H1 (cell line): ENCODE measurements around the gene FOXL1. TPM values are rescaled to one million over a fixed set of nuclear protein-coding genes. Genes with fewer than 3 reads are reported as not detected.

Experiments
- CTCF ChIA-PET: fragments of 300-600 bp; sonication (Branson Sonifier 250); formaldehyde crosslinking; loops from one replicate; lab custom pipeline; 2021; ENCODE audit not compliant: partially characterized antibody; lab: Charles Lee
- POLR2A ChIA-PET: fragments of 300-600 bp; sonication (Branson Sonifier 250); formaldehyde crosslinking; loops from one replicate; lab custom pipeline; 2021; ENCODE audit warnings: inconsistent platforms; ENCODE audit not compliant: partially characterized antibody; lab: Charles Lee
- DNase-seq, 2 experiments: peaks; one replicate each; pipeline versions ENCODE4 v3.0.0 to v3.0.0-alpha.2; 2010 to 2022; ENCODE audit warnings: low spot score in 2 of 2, low read depth in 1 of 2, mixed read lengths in 1 of 2
- FAIRE-seq: peaks from 2 replicates; lab custom pipeline; 2011; peaks lifted over from hg19 to GRCh38; lab: Jason Lieb, UNC
- H2AFZ ChIP-seq: 2 replicates; pipeline ENCODE4 v1.8.1; 2012; ENCODE audit warnings: low read length, inconsistent platforms
- H2AK5ac ChIP-seq: 2 replicates; pipeline ENCODE4 v1.6.1; 2013; ENCODE audit warnings: low read depth, low read length
- H2BK120ac ChIP-seq: replicated peaks from 2 replicates; pipeline ENCODE3; 2013; ENCODE audit warnings: low read depth, low read length, inconsistent platforms
- H2BK12ac ChIP-seq: 2 replicates; pipeline ENCODE4 v1.6.1; 2013; ENCODE audit warnings: low read depth, low read length
- H2BK15ac ChIP-seq: 2 replicates; pipeline ENCODE4 v1.6.1; 2013; ENCODE audit warnings: low read length
- H2BK20ac ChIP-seq: 2 replicates; pipeline ENCODE4 v1.6.1; 2013; ENCODE audit warnings: low read length
- H2BK5ac ChIP-seq: 2 replicates; pipeline ENCODE4 v1.6.1; 2013; ENCODE audit warnings: low read depth, low read length
- H3K14ac ChIP-seq: 2 replicates; pipeline ENCODE4 v1.6.1; 2013; ENCODE audit warnings: inconsistent platforms; ENCODE audit not compliant: insufficient read length
- H3K18ac ChIP-seq: 2 replicates; pipeline ENCODE4 v1.6.1; 2013; ENCODE audit warnings: low read length; ENCODE audit errors: extremely low read depth
- H3K23ac ChIP-seq: 2 replicates; pipeline ENCODE4 v1.6.1; 2013; ENCODE audit warnings: inconsistent platforms; ENCODE audit not compliant: insufficient read length
- H3K23me2 ChIP-seq: 2 replicates; pipeline ENCODE4 v1.6.1; 2013; ENCODE audit warnings: low read depth, low read length
- H3K27ac ChIP-seq: 2 replicates; pipeline ENCODE4 v1.6.1; 2011; ENCODE audit warnings: low read depth, low read length, inconsistent platforms
- H3K27me3 ChIP-seq, 4 experiments: replicated peaks in 1 of 4; 1 replicate in 1 of 4; 2 replicates in 3 of 4; pipeline versions ENCODE4 v1.6.1 to v1.8.1; 2011 to 2013; ENCODE audit warnings: low read length in 3 of 4, mild to moderate bottlenecking in 3 of 4, inconsistent platforms in 2 of 4, mixed read lengths in 2 of 4, moderate library complexity in 1 of 4; ENCODE audit not compliant: control insufficient read depth in 3 of 4, insufficient read depth in 3 of 4; ENCODE audit errors: extremely low read depth in 1 of 4
- H3K36me3 ChIP-seq, 4 experiments: 2 replicates each; pipeline versions ENCODE4 v1.6.1 to v1.8.1; 2011 to 2013; ENCODE audit warnings: mild to moderate bottlenecking in 4 of 4, low read length in 3 of 4, moderate library complexity in 2 of 4, control low read depth in 1 of 4, inconsistent platforms in 1 of 4; ENCODE audit not compliant: insufficient read depth in 4 of 4, control insufficient read depth in 2 of 4
- H3K4ac ChIP-seq: replicated peaks from 2 replicates; pipeline ENCODE3; 2013; ENCODE audit warnings: low read length, low read depth, mixed read lengths, inconsistent platforms; ENCODE audit not compliant: insufficient read length
- H3K4me1 ChIP-seq, 4 experiments: replicated peaks in 1 of 4; 1 replicate in 1 of 4; 2 replicates in 3 of 4; pipeline versions ENCODE4 v1.6.1 to v1.8.1; 2011 to 2013; ENCODE audit warnings: low read length in 3 of 4, inconsistent platforms in 2 of 4, mixed read lengths in 1 of 4; ENCODE audit not compliant: insufficient read depth in 4 of 4, control insufficient read depth in 3 of 4
- H3K4me2 ChIP-seq, 2 experiments: 2 replicates each; pipeline versions ENCODE4 v1.6.1 to v1.8.1; 2011 to 2013; ENCODE audit warnings: low read depth in 2 of 2, low read length in 2 of 2, control low read depth in 1 of 2, inconsistent platforms in 1 of 2, mild to moderate bottlenecking in 1 of 2; ENCODE audit not compliant: insufficient read depth in 1 of 2
- H3K4me3 ChIP-seq, 4 experiments: fragments of 200-600, 300-600 bp in 1 of 4; sonication (generic), shearing (Covaris generic), sonication (Bioruptor Twin) in 1 of 4; 2 replicates each; pipeline versions ENCODE4 v1.5.1 to v1.8.1; 2011 to 2016; ENCODE audit warnings: low read length in 4 of 4, low read depth in 3 of 4, control low read depth in 2 of 4, inconsistent platforms in 2 of 4, mild to moderate bottlenecking in 2 of 4, mixed read lengths in 1 of 4, moderate library complexity in 1 of 4; ENCODE audit not compliant: insufficient read depth in 2 of 4; ENCODE audit errors: extremely low read depth in 1 of 4
- H3K56ac ChIP-seq: replicated peaks from 2 replicates; pipeline ENCODE3; 2013; ENCODE audit warnings: low read depth, mild to moderate bottlenecking, mixed read lengths, low read length, inconsistent platforms; ENCODE audit not compliant: insufficient read length
- H3K79me1 ChIP-seq: 2 replicates; pipeline ENCODE4 v1.6.1; 2013; ENCODE audit warnings: low read depth, low read length, control low read depth
- H3K79me2 ChIP-seq, 2 experiments: 2 replicates each; pipeline versions ENCODE4 v1.6.1 to v1.8.1; 2012 to 2013; ENCODE audit warnings: low read length in 2 of 2, mild to moderate bottlenecking in 2 of 2, inconsistent platforms in 1 of 2; ENCODE audit not compliant: insufficient read depth in 2 of 2, control insufficient read depth in 1 of 2
- H3K9ac ChIP-seq, 4 experiments: replicated peaks in 1 of 4; 1 replicate in 1 of 4; 2 replicates in 3 of 4; pipeline versions ENCODE4 v1.6.1 to v1.8.1; 2011 to 2013; ENCODE audit warnings: low read depth in 3 of 4, low read length in 3 of 4, control low read depth in 2 of 4, mild to moderate bottlenecking in 2 of 4, moderate library complexity in 2 of 4, inconsistent platforms in 1 of 4; ENCODE audit errors: extremely low read depth in 1 of 4
- H3K9me3 ChIP-seq, 2 experiments: 2 replicates each; pipeline versions ENCODE4 v1.6.1 to v1.8.1; 2012 to 2013; ENCODE audit warnings: mild to moderate bottlenecking in 2 of 2, moderate library complexity in 2 of 2, control low read depth in 1 of 2, inconsistent platforms in 1 of 2, low read depth in 1 of 2, low read length in 1 of 2, mixed read lengths in 1 of 2; ENCODE audit not compliant: insufficient read depth in 2 of 2
- H4K20me1 ChIP-seq, 2 experiments: replicated peaks in 1 of 2; 2 replicates each; pipeline versions ENCODE3 to v1.8.1; 2011 to 2013; ENCODE audit warnings: inconsistent platforms in 2 of 2, low read length in 2 of 2, mild to moderate bottlenecking in 1 of 2; ENCODE audit not compliant: insufficient read depth in 2 of 2, control insufficient read depth in 1 of 2
- H4K5ac ChIP-seq: 2 replicates; pipeline ENCODE4 v1.6.1; 2013; ENCODE audit warnings: low read length, low read depth, mixed read lengths, inconsistent platforms; ENCODE audit not compliant: insufficient read length
- H4K8ac ChIP-seq: 2 replicates; pipeline ENCODE4 v1.8.0; 2013; ENCODE audit warnings: mild to moderate bottlenecking, moderate library complexity, low read length, inconsistent platforms; ENCODE audit not compliant: insufficient read depth; ENCODE audit errors: extremely low read depth
- H4K91ac ChIP-seq: replicated peaks from 2 replicates; pipeline ENCODE3; 2013; ENCODE audit warnings: low read length, mixed read lengths, inconsistent platforms; ENCODE audit not compliant: insufficient read length
- ASH2L ChIP-seq: fragments of 200-600, 300-600 bp; sonication (generic); IDR thresholded peaks from one replicate; pipeline ENCODE4 v1.7.1; 2017; ENCODE audit warnings: low read length
- BRCA1 ChIP-seq: IDR thresholded peaks from 2 replicates; pipeline ENCODE4 v1.6.1; 2012; ENCODE audit warnings: low read depth, low read length, improper control_type of control experiment
- CBX8 ChIP-seq: fragments of 300-800, 300-1000 bp; sonication (generic); IDR thresholded peaks from 2 replicates; pipeline ENCODE4 v1.7.1; 2016; ENCODE audit warnings: low read depth, low read length, borderline replicate concordance
- CEBPB ChIP-seq: IDR thresholded peaks from 2 replicates; pipeline ENCODE4 v1.6.1; 2012; ENCODE audit warnings: low read depth, low read length
- HDAC2 ChIP-seq, 2 experiments: fragments of 300-600 bp in 1 of 2; sonication (generic) in 1 of 2; IDR thresholded peaks; 2 replicates each; pipeline ENCODE4 v1.6.1; 2011 to 2012; ENCODE audit warnings: low read depth in 2 of 2, low read length in 2 of 2, mild to moderate bottlenecking in 2 of 2, moderate library complexity in 2 of 2, borderline replicate concordance in 1 of 2, inconsistent platforms in 1 of 2
- HDAC6 ChIP-seq: IDR thresholded peaks from one replicate; pipeline ENCODE4 v1.7.1; 2012; ENCODE audit warnings: low read depth, mild to moderate bottlenecking, inconsistent platforms, low read length, moderate library complexity
- KDM1A ChIP-seq: fragments of 200-600, 300-600 bp; sonication (generic); IDR thresholded peaks from 2 replicates; pipeline ENCODE4 v1.7.1; 2016; ENCODE audit warnings: mild to moderate bottlenecking, low read length, borderline replicate concordance
- KDM4A ChIP-seq: IDR thresholded peaks from one replicate; pipeline ENCODE4 v1.7.1; 2012; ENCODE audit warnings: low read depth, mild to moderate bottlenecking, moderate library complexity, low read length, inconsistent platforms; ENCODE audit not compliant: severe bottlenecking
- MAFK ChIP-seq: IDR thresholded peaks from 2 replicates; pipeline ENCODE4 v1.6.1; 2012; ENCODE audit warnings: low read depth, mild to moderate bottlenecking, improper control_type of control experiment, low read length
- NANOG ChIP-seq: IDR thresholded peaks from 2 replicates; pipeline ENCODE4 v1.6.1; 2011; ENCODE audit warnings: low read length, low read depth, mild to moderate bottlenecking, inconsistent platforms; ENCODE audit not compliant: insufficient read depth, poor library complexity, severe bottlenecking
- RXRA ChIP-seq: IDR thresholded peaks from 2 replicates; pipeline ENCODE4 v1.6.1; 2011; ENCODE audit warnings: low read depth, mild to moderate bottlenecking, low read length, moderate library complexity; ENCODE audit not compliant: insufficient read depth
- SIN3A ChIP-seq, 2 experiments: IDR thresholded peaks in 1 of 2; conservative IDR thresholded peaks in 1 of 2; 2 replicates each; pipeline ENCODE4 v1.6.1; 2011 to 2012; ENCODE audit warnings: low read length in 2 of 2, improper control_type of control experiment in 1 of 2, low read depth in 1 of 2, mild to moderate bottlenecking in 1 of 2
- SIRT6 ChIP-seq: IDR thresholded peaks from one replicate; pipeline ENCODE4 v1.7.1; 2012; ENCODE audit warnings: low read length, inconsistent platforms
- SP2 ChIP-seq: IDR thresholded peaks from 2 replicates; pipeline ENCODE4 v1.6.1; 2012; ENCODE audit warnings: mild to moderate bottlenecking, low read length, inconsistent platforms
- TCF12 ChIP-seq: IDR thresholded peaks from 2 replicates; pipeline ENCODE4 v1.6.1; 2011; ENCODE audit warnings: low read depth, mild to moderate bottlenecking, low read length
- WGBS, 2 experiments: shearing (Covaris generic) in 1 of 2; methylation state at CpG; one replicate each; pipeline versions ENCODE4 v1.1.6 to v1.1.7; 2013 to 2015; ENCODE audit warnings: low lambda C conversion rate in 2 of 2, mixed read lengths in 2 of 2, inconsistent platforms in 1 of 2, low coverage in 1 of 2, missing lambda C conversion rate in 1 of 2; ENCODE audit not compliant: insufficient replicate concordance in 2 of 2, insufficient coverage in 1 of 2, insufficient read length in 1 of 2; ENCODE audit errors: extremely low coverage in 1 of 2, missing lambda C conversion rate in 1 of 2; 5-methylcytosine and 5-hydroxymethylcytosine counted together
- polyA plus RNA-seq, 7 experiments: library from polyadenylated mRNA; depleted of rRNA in 3 of 7; stranded (reverse) in 5 of 7; unstranded in 2 of 7; fragments of >200 nt in 5 of 7; fragments of 200-250 nt in 2 of 7; gene quantifications; 1 replicate in 5 of 7; 2 replicates in 1 of 7; 4 replicates in 1 of 7; pipeline versions ENCODE4 v1.2.1 to v1.2.3, GENCODE V29; 2011 to 2013; ENCODE audit warnings: missing spikeins in 2 of 7, mixed read lengths in 2 of 7
- total RNA-seq: library from RNA; stranded (reverse); fragmentation: NEBNext Ultra II Directional; extraction: Animal tissue kit (Norgen Biotek cat#: 25700); gene quantifications from 2 replicates; pipeline ENCODE4 v1.2.1, GENCODE V29; 2021

FOXL1 gene
- total and polyA plus RNA-seq, 2 of the 8 experiments (the other 6 are each of a cell fraction or from before 2014, with no cell fraction given), result 0.03 TPM; not detected in 1

- no peak overlapping the region for H2BK12ac ChIP-seq
- no peaks in the 10 kb centered on the region for H3K9me3 ChIP-seq
- no peak overlapping the region for H3K23ac ChIP-seq
- H3K4me2 ChIP-seq, result no peak overlapping the region
- CTCF ChIA-PET, result interaction anchor here (0.6 to 1.0 kb wide), 3 partner anchors 11 to 908 kb away, joined by 3 to 4 read pairs (median 3); no protein-coding TSS in a partner anchor
- H2AK5ac ChIP-seq, result no peak overlapping the region
- no peak overlapping the region for H2BK15ac ChIP-seq
- FAIRE-seq (no peak), DNase-seq (no peak)
- H3K23me2 ChIP-seq, result no peaks in the 10 kb centered on the region
- H3K4me1 ChIP-seq, result no peaks in the 10 kb centered on the region; a peak in 1 of 7 replicates
- H3K4me3 ChIP-seq, result no peak overlapping the region
- no peak overlapping the region for H3K9ac ChIP-seq
- H3K56ac ChIP-seq, result no peak overlapping the region
- H3K36me3 ChIP-seq, result no peaks in the 10 kb centered on the region
- POLR2A ChIA-PET, result no interaction called here
- no peaks in the 10 kb centered on the region for H3K79me1 ChIP-seq
- no peaks in the 10 kb centered on the region for H3K79me2 ChIP-seq
- no peak overlapping the region for H4K91ac ChIP-seq
- H3K18ac ChIP-seq, result no peak overlapping the region
- WGBS, 2 experiments, result 85% methylated on average over 12 of the region's 12 CpGs; no CpG with 5 or more reads in 1 of the 2 experiments
- H2BK5ac ChIP-seq, result no peak overlapping the region
- H4K8ac ChIP-seq, result no peak overlapping the region
- no peak overlapping the region for H4K5ac ChIP-seq
- no peak overlapping the region for H2AFZ ChIP-seq
- no peak overlapping the region for H3K27ac ChIP-seq
- no peaks in the 10 kb centered on the region for H4K20me1 ChIP-seq
- H3K14ac ChIP-seq, result no peak overlapping the region
- H2BK20ac ChIP-seq, result no peak overlapping the region
- H2BK120ac ChIP-seq, result no peak overlapping the region
- no peak overlapping the region for H3K4ac ChIP-seq
- H3K27me3 ChIP-seq, result 0 out of 7 replicates have a peak, but pooled peaks cover 0 to 2% (median 0%) of the 10 kb centered on the region in 4 experiments
- TF ChIP-seq CEBPB (no peak), TCF12 (no peak), KDM1A (no peak), SIN3A (conservative IDR thresholded peaks at IDR 0.05 in 1 of 2, IDR thresholded peaks at IDR 0.05 in 1 of 2; ENCODE audit: low read depth in 1 of 2, low read length in 2 of 2) (no peak), KDM4A (no peak), HDAC2 (IDR thresholded peaks at IDR 0.05; ENCODE audit: borderline replicate concordance in 1 of 2, low read depth in 2 of 2, low read length in 2 of 2) (no peak), SIRT6 (no peak), RXRA (no peak), BRCA1 (no peak), ASH2L (no peak), SP2 (no peak), NANOG (no peak), CBX8 (no peak), HDAC6 (no peak), MAFK (no peak)
Measured at GRCh38 chr16:86626284-86626683, 47.9 kb downstream of the FOXL1 start.
